GM21528 (cell line): ENCODE data around the gene CNNM3.

Source experiments
- ATAC-seq: cut with Tn5 transposase; IDR thresholded peaks from one replicate; pipeline ENCODE4 v1.9.1; 2021; ENCODE audit warnings: mild to moderate bottlenecking, moderate library complexity; ENCODE audit not compliant: unreplicated experiment, low FRiP score

Gene CNNM3

DNA sequence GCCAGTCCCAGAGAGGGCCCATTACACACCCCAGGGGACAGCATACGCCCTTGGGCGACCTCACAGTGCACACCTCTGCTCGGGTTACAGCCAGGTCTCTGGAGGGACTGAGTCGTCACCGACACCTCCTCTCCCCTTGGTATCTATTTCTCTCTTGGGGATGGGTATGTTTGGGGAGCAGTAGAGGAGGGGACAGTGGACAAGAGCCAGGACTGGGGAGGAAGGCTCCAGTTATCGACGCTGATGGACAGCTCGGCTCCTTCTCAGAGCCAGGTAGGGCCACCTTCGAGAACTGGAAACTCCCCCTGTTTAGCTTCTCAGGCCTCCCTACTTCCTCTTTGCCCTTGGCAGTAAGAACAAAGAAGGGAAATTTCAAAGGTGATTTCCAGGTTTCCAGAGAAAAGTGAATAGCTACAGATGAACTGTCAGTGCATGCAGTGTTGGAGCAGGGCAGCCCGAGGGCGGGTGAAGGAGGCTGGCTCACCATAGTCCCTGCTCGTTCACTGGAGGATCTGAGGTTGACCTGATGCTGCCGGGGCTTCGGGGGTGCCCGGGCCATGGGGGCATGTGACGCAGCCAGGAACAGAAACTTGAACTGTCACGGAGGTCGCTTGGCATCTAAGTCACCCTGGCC lies 58.2 kb downstream of the CNNM3 start:
- ATAC-seq, result no peak

DNA sequence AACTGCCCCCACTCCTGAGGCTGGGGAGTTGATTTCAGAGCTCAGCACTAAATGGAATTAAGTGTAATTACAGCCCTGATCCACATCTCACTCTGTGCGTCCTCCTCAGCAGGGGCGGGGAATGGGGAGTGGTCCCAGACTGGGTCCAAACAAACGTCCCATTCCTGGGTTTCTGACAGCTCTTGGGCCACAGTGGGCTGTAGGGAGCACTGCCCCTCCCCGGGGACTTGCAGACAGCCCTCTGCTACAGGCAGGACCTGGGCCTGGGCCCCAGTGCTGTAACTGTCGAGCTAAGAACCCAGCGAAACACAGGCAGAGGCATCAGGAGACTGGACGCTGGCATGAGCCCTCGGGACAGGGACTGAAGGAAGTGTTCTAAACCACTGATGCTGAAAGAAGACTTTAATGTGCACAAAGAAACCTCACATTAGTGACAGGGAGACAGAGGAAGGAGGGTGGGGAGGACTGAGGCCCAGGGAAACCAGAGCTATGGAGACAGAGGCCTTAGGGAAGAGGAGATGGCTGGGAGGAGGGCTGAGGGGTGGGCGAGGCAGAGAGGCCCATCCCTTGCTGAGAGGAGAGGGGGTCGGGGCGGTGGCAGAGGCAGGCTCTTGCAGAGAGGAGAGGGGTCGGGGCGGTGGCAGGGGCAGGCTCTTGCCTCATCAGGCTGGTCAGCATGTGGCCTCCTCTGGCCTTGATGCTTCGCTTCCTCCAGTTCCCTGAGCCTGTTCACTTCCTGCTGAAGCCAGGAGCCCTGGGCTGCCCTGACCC lies 59.6 kb downstream of the CNNM3 start:
- no peak for ATAC-seq

DNA sequence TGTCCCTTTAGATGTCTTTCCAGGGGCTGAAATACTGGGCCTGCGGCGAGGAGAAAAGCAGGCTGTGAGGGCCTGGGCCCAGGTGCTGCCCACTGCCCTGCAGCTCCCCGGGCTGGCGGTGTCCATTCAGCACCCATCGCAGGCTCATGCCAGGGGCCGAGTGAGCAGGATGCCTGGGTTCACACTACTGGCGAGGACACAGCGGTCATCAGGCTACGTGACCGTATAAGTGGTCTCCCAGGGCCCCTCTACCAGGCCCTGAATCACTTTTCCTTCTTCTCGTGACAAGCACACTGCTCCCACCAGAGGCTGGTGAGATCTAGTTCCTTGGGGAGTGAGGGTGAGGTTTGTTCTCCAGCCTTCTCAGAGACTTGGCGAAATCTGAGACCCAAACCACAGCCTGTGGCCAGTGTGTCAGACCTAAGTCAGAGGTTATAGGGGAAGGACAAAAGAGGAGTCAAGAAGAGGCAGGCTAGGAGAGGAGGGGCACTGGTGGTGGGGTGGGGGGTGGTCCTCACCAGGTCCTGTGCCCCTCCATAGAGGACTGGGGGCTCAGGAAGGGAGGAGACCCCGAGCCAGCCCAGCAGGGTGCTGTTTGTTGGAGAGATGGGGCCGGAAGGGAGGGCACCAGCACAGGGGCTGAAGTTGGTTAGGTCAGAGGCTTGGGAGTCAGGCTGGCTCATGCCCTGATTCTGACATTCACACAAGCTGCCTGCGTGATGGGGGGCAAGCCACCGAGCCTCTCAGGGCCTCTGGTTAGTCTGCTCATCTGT lies 60.4 kb downstream of the CNNM3 start:
- no peak for ATAC-seq

- no peak for ATAC-seq
Observed at GRCh38 chr2:96877042-96877451, 61.0 kb downstream of the CNNM3 start.

DNA sequence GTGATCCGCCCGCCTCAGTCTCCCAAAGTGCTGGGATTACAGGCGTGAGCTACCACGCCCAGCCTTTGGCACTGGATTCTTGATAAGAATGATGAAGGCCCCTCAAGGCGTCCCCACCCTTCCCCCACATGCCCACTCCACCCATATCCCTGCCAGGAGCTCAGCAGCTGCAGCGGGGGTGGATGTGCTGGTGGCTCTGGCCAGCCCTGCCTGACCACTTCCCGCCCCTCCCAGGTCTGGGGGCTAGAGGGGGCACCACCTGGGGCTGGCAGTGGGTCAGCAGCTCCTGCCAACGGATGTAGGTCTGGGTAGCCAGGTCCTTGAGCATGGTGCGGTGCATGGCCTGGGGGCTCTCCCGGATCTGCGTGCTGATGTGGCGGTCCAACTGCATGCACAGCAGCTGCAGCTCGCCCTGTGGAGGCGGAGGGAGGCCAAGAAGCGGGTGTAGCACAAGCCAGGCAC lies 61.6 kb downstream of the CNNM3 start:
- no peak for ATAC-seq

GRCh38 chr2:96878171-96878570 lies 62.1 kb downstream of the CNNM3 start:
- no peak for ATAC-seq

- ATAC-seq, result no peak
Observed at GRCh38 chr2:96878796-96879544, 62.9 kb downstream of the CNNM3 start.

DNA sequence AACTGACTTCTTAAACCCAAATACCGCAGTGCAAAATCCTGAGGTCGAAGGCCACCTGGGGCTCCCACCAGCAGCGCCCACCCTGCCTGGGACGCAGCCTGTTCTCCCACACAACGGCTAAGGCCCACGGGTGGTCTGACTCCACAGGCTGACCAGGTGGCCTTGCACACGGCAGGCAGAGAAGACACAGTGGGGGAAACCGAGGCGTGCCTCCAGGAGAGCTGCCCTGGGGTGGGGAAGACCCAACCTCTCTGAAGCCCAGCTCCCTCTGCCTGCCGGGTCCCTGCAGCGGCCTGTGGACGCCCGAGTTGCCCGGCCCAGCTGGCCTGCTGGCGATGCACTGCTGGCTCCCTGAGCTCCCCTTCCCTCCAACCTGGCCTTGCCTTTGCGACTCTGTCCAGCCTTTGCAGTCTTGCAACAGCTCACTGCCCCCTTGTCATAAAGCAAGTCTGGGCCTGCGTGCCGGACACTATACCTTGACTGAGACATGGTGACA lies 63.5 kb downstream of the CNNM3 start:
- no peak for ATAC-seq

GRCh38 chr2:96880891-96881273 lies 64.8 kb downstream of the CNNM3 start:
- ATAC-seq, result no peak

- ATAC-seq, result no peak
Observed at GRCh38 chr2:96881349-96882195, 65.5 kb downstream of the CNNM3 start.

DNA sequence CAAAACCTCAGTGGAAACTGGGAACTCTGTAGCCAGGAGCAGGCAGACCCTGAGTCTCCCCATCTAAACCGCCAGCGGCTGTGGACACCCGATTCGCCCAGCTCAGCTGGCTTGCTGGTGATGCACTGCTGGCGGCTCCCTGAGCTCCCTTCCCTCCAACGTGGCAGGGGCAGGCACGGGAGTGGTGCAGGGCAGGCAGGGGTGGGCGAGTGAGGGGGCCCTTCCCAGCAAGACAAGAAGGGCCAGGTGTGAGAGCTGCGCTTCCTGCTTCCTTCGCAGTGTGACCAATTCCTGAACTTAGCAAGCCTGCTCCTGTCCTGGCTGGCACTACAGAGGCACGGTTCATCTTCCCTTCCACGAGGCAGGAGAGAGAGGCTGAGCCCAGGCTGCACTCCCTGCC lies 66.2 kb downstream of the CNNM3 start:
- ATAC-seq, result no peak

DNA sequence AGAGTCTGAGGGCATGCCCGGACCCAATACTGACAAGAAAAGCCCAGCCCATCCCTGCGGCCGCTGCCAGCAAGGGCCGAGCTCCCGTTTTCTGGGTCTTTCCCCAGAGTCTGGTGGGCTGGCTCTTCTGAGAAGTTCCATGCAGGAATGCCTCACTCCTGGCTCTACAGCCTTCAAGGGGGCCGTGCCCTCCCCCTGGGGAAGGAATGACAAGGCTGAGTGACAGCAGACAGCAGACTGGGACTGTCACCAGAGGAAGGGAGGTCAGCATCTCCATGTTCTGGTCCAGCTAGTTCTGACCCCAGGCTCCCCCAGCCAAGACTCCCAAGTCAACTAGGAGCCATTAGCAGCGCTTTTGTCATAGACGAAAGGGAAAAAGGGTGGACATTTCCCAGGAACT lies 66.8 kb downstream of the CNNM3 start:
- no peak for ATAC-seq

- ATAC-seq, result no peak
Observed at GRCh38 chr2:96883306-96883705, 67.2 kb downstream of the CNNM3 start.
